ENCODE data around the gene DNAH3. TPM values are rescaled to one million over a fixed set of nuclear protein-coding genes. Genes with fewer than 3 reads are reported as not detected.

Gene DNAH3
- total and polyA plus RNA-seq, 2 of the 13 experiments (the other 11 are each of a cell fraction or from before 2014, with no cell fraction given): 0.07 to 0.08 TPM

DNA sequence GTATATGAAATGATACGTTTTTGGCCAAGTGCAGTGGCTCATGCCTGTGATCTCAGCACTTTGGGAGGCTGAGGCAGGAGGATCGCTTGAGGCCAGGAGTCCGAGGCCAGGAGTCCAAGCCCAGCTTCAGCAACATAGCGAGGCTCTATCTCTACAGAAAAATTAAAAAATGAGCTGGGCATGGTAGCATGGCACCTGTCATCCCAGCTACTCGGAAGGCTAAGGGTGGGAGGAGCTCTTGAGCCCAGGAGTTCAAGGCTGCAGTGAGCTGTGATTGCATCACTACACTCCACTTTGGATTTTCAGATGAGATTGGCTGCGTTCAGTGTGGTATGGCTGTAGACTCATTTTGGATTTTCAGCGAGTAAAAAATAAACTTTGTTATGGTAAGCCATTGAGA, 112.4 kb downstream of the DNAH3 start (continued):
- TF ChIP-seq, protein P1, sequence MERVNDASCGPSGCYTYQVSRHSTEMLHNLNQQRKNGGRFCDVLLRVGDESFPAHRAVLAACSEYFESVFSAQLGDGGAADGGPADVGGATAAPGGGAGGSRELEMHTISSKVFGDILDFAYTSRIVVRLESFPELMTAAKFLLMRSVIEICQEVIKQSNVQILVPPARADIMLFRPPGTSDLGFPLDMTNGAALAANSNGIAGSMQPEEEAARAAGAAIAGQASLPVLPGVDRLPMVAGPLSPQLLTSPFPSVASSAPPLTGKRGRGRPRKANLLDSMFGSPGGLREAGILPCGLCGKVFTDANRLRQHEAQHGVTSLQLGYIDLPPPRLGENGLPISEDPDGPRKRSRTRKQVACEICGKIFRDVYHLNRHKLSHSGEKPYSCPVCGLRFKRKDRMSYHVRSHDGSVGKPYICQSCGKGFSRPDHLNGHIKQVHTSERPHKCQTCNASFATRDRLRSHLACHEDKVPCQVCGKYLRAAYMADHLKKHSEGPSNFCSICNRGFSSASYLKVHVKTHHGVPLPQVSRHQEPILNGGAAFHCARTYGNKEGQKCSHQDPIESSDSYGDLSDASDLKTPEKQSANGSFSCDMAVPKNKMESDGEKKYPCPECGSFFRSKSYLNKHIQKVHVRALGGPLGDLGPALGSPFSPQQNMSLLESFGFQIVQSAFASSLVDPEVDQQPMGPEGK (CRISPR knock-in tag; IDR thresholded peaks at IDR 0.05): no peak
- TF ChIP-seq, protein P2, sequence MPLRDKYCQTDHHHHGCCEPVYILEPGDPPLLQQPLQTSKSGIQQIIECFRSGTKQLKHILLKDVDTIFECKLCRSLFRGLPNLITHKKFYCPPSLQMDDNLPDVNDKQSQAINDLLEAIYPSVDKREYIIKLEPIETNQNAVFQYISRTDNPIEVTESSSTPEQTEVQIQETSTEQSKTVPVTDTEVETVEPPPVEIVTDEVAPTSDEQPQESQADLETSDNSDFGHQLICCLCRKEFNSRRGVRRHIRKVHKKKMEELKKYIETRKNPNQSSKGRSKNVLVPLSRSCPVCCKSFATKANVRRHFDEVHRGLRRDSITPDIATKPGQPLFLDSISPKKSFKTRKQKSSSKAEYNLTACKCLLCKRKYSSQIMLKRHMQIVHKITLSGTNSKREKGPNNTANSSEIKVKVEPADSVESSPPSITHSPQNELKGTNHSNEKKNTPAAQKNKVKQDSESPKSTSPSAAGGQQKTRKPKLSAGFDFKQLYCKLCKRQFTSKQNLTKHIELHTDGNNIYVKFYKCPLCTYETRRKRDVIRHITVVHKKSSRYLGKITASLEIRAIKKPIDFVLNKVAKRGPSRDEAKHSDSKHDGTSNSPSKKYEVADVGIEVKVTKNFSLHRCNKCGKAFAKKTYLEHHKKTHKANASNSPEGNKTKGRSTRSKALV (CRISPR knock-in tag; IDR thresholded peaks at IDR 0.05): no peak
- TF ChIP-seq SRF (IDR thresholded peaks at IDR 0.05; ENCODE audit: low read depth, low read length): no peak
- no peak for TF ChIP-seq NCOR1 (IDR thresholded peaks at IDR 0.05; ENCODE audit: borderline replicate concordance, low read length)
- TF ChIP-seq NBN (conservative IDR thresholded peaks at IDR 0.05): no peak
- TF ChIP-seq, protein P3, sequence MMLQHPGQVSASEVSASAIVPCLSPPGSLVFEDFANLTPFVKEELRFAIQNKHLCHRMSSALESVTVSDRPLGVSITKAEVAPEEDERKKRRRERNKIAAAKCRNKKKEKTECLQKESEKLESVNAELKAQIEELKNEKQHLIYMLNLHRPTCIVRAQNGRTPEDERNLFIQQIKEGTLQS (CRISPR knock-in tag; IDR thresholded peaks at IDR 0.05): peak; percentile 81
- no peak for TF ChIP-seq RFXAP (CRISPR knock-in tag; IDR thresholded peaks at IDR 0.05; ENCODE audit: borderline replicate concordance)
- TF ChIP-seq GLI4 (CRISPR knock-in tag; IDR thresholded peaks at IDR 0.05; ENCODE audit: borderline replicate concordance): no peak
- TF ChIP-seq CEBPB (IDR thresholded peaks at IDR 0.05; ENCODE audit: borderline replicate concordance, low read depth, low read length): peak; percentile 90
- no peak for TF ChIP-seq ZNF616 (CRISPR knock-in tag; IDR thresholded peaks at IDR 0.05; ENCODE audit: low read depth)
- TF ChIP-seq ZNF772 (CRISPR knock-in tag; IDR thresholded peaks at IDR 0.05): no peak

Data from HepG2 (cell line).